Neural cell (in vitro differentiated cells): ENCODE measurements around the gene SPEM1.

Source experiments
- EP300 ChIP-seq: fragments of 450-650 bp; conservative IDR thresholded peaks from 2 replicates; pipeline ENCODE4 v1.6.1; 2014; ENCODE audit warnings: antibody characterized with exemption, mild to moderate bottlenecking, moderate library complexity; ENCODE audit not compliant: poor library complexity, severe bottlenecking
- EZH2 ChIP-seq: fragments of 200-600, 300-800 bp; shearing (Covaris generic), sonication (generic); IDR thresholded peaks from 2 replicates; pipeline ENCODE4 v1.6.1; 2014; ENCODE audit warnings: antibody characterized with exemption, low read length, borderline replicate concordance, mild to moderate bottlenecking; ENCODE audit not compliant: insufficient read depth, poor library complexity, severe bottlenecking
- MXI1 ChIP-seq: fragments of 450-650 bp; conservative IDR thresholded peaks from 2 replicates; pipeline ENCODE4 v1.6.1; 2014; ENCODE audit warnings: antibody characterized with exemption, mild to moderate bottlenecking; ENCODE audit not compliant: poor library complexity, severe bottlenecking
- POLR2AphosphoS5 ChIP-seq: IDR thresholded peaks from 2 replicates; pipeline ENCODE4 v1.6.1; 2012
- TAF1 ChIP-seq: IDR thresholded peaks from 2 replicates; pipeline ENCODE4 v1.6.1; 2012; ENCODE audit warnings: low read depth
- TF ChIP-seq, protein P1 (sequence below): fragments of 450-650 bp; IDR thresholded peaks from 2 replicates; pipeline ENCODE4 v1.5.1; 2014; ENCODE audit warnings: antibody characterized with exemption, mild to moderate bottlenecking, moderate library complexity; ENCODE audit not compliant: poor library complexity, severe bottlenecking
- TF ChIP-seq, protein P2 (sequence below): IDR thresholded peaks from 2 replicates; pipeline ENCODE4 v1.6.1; 2012; ENCODE audit warnings: borderline replicate concordance

DNA sequence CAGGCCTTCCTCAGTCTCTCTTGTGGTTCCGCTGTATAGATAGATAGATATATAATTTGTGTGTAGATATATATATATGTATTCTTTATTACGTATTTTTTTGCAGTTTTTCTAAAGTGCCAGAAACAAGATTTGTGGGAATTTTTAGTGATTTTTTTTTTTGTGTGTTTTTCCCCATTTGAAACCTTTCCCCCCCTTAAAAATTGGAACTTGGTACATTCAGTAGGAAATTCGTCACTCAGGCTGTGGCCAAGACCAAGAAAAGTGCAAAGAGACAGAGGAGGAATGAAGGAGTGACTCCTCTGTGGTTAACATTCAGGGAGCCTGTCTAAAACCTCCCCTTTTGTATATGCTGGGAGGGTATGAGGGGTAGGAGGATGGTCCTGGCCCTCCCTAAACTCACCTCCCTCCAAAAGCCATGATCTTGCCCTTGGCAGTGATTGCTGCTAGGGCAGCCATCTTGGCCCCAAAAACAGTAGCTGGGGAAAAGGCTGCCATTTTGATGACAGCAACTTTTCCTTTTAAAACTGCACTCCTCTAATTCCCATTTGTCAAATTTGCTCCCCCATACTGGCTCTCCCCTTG, 39.9 kb downstream of the SPEM1 start:
- TF ChIP-seq, protein P1, sequence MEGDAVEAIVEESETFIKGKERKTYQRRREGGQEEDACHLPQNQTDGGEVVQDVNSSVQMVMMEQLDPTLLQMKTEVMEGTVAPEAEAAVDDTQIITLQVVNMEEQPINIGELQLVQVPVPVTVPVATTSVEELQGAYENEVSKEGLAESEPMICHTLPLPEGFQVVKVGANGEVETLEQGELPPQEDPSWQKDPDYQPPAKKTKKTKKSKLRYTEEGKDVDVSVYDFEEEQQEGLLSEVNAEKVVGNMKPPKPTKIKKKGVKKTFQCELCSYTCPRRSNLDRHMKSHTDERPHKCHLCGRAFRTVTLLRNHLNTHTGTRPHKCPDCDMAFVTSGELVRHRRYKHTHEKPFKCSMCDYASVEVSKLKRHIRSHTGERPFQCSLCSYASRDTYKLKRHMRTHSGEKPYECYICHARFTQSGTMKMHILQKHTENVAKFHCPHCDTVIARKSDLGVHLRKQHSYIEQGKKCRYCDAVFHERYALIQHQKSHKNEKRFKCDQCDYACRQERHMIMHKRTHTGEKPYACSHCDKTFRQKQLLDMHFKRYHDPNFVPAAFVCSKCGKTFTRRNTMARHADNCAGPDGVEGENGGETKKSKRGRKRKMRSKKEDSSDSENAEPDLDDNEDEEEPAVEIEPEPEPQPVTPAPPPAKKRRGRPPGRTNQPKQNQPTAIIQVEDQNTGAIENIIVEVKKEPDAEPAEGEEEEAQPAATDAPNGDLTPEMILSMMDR: no peak
- TF ChIP-seq, protein P2, sequence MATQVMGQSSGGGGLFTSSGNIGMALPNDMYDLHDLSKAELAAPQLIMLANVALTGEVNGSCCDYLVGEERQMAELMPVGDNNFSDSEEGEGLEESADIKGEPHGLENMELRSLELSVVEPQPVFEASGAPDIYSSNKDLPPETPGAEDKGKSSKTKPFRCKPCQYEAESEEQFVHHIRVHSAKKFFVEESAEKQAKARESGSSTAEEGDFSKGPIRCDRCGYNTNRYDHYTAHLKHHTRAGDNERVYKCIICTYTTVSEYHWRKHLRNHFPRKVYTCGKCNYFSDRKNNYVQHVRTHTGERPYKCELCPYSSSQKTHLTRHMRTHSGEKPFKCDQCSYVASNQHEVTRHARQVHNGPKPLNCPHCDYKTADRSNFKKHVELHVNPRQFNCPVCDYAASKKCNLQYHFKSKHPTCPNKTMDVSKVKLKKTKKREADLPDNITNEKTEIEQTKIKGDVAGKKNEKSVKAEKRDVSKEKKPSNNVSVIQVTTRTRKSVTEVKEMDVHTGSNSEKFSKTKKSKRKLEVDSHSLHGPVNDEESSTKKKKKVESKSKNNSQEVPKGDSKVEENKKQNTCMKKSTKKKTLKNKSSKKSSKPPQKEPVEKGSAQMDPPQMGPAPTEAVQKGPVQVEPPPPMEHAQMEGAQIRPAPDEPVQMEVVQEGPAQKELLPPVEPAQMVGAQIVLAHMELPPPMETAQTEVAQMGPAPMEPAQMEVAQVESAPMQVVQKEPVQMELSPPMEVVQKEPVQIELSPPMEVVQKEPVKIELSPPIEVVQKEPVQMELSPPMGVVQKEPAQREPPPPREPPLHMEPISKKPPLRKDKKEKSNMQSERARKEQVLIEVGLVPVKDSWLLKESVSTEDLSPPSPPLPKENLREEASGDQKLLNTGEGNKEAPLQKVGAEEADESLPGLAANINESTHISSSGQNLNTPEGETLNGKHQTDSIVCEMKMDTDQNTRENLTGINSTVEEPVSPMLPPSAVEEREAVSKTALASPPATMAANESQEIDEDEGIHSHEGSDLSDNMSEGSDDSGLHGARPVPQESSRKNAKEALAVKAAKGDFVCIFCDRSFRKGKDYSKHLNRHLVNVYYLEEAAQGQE: no peak
- TF ChIP-seq MXI1 (no peak), POLR2AphosphoS5 (no peak), TAF1 (no peak), EZH2 (no peak), EP300 (no peak)
